ENCODE data around the gene TACR2. TPM values are rescaled to one million over a fixed set of nuclear protein-coding genes. Genes with fewer than 3 reads are reported as not detected.

TACR2 gene
- total RNA-seq, 1 experiment from 2014 or later: not detected

- in situ Hi-C loops (cut with HindIII; ENCODE audit: low sequenced_read_pairs): no loop called here
- no peak for DNase-seq (ENCODE audit: low spot score)
Measured at GRCh38 chr10:69384320-69384719, 32.4 kb downstream of the TACR2 start.

GRCh38 chr10:69383558-69383957, 33.2 kb downstream of the TACR2 start:
- in situ Hi-C loops (cut with HindIII; ENCODE audit: low sequenced_read_pairs): no loop called here
- DNase-seq (ENCODE audit: low spot score): no peak

GRCh38 chr10:69382382-69383117, 34.2 kb downstream of the TACR2 start:
- DNase-seq (ENCODE audit: low spot score): peak; percentile 45
- in situ Hi-C loops (cut with HindIII; ENCODE audit: low sequenced_read_pairs): no loop called here

- in situ Hi-C loops (cut with HindIII; ENCODE audit: low sequenced_read_pairs): no loop called here
- DNase-seq (ENCODE audit: low spot score): no peak
Measured at GRCh38 chr10:69379800-69380199, 36.9 kb downstream of the TACR2 start.

- no peak for DNase-seq (ENCODE audit: low spot score)
- in situ Hi-C loops (cut with HindIII; ENCODE audit: low sequenced_read_pairs): no loop called here
Measured at GRCh38 chr10:69377933-69378332, 38.8 kb downstream of the TACR2 start.

- in situ Hi-C loops (cut with HindIII; ENCODE audit: low sequenced_read_pairs): no loop called here
- DNase-seq (ENCODE audit: low spot score): no peak
Measured at GRCh38 chr10:69377191-69377590, 39.5 kb downstream of the TACR2 start.

GRCh38 chr10:69376662-69377061, 40.1 kb downstream of the TACR2 start:
- in situ Hi-C loops (cut with HindIII; ENCODE audit: low sequenced_read_pairs): no loop called here

GRCh38 chr10:69375307-69376151, 41.2 kb downstream of the TACR2 start:
- DNase-seq (ENCODE audit: low spot score): peak; percentile 99
- in situ Hi-C loops (cut with HindIII; ENCODE audit: low sequenced_read_pairs): no loop called here

More at GRCh38 chr10:69376662-69377061, 40.1 kb downstream of the TACR2 start:
- DNase-seq (ENCODE audit: low spot score): no peak

GRCh38 chr10:69374931-69375306, 41.8 kb downstream of the TACR2 start:
- in situ Hi-C loops (cut with HindIII; ENCODE audit: low sequenced_read_pairs): no loop called here
- no peak for DNase-seq (ENCODE audit: low spot score)

- in situ Hi-C loops (cut with HindIII; ENCODE audit: low sequenced_read_pairs): no loop called here
- DNase-seq (ENCODE audit: low spot score): peak; percentile 80
Measured at GRCh38 chr10:69374242-69374641, 42.5 kb downstream of the TACR2 start.

- DNase-seq (ENCODE audit: low spot score): no peak
- in situ Hi-C loops (cut with HindIII; ENCODE audit: low sequenced_read_pairs): no loop called here
Measured at GRCh38 chr10:69372126-69372980, 44.4 kb downstream of the TACR2 start.

GRCh38 chr10:69367469-69367868, 49.2 kb downstream of the TACR2 start:
- in situ Hi-C loops (cut with HindIII; ENCODE audit: low sequenced_read_pairs): no loop called here
- DNase-seq (ENCODE audit: low spot score): no peak

- in situ Hi-C loops (cut with HindIII; ENCODE audit: low sequenced_read_pairs): no loop called here
- DNase-seq (ENCODE audit: low spot score): no peak
Measured at GRCh38 chr10:69366738-69367137, 50.0 kb downstream of the TACR2 start.

- DNase-seq (ENCODE audit: low spot score): no peak
- in situ Hi-C loops (cut with HindIII; ENCODE audit: low sequenced_read_pairs): no loop called here
Measured at GRCh38 chr10:69364232-69364940, 52.3 kb downstream of the TACR2 start.

- in situ Hi-C loops (cut with HindIII; ENCODE audit: low sequenced_read_pairs): no loop called here
- DNase-seq (ENCODE audit: low spot score): no peak
Measured at GRCh38 chr10:69363666-69364065, 53.1 kb downstream of the TACR2 start.

GRCh38 chr10:69362471-69362954, 54.2 kb downstream of the TACR2 start:
- DNase-seq (ENCODE audit: low spot score): no peak
- in situ Hi-C loops (cut with HindIII; ENCODE audit: low sequenced_read_pairs): no loop called here

GRCh38 chr10:69361303-69361614, 55.5 kb downstream of the TACR2 start:
- DNase-seq (ENCODE audit: low spot score): peak; percentile 98

GRCh38 chr10:69360485-69361302, 56.0 kb downstream of the TACR2 start:
- in situ Hi-C loops (cut with HindIII; ENCODE audit: low sequenced_read_pairs): no loop called here
- DNase-seq (ENCODE audit: low spot score): peak; percentile 94

More at GRCh38 chr10:69361303-69361614, 55.5 kb downstream of the TACR2 start:
- in situ Hi-C loops (cut with HindIII; ENCODE audit: low sequenced_read_pairs): no loop called here

Measured in G401 (cell line).